VCaP (cell line): ENCODE results near the gene EVPL.

Experiments used
- H3K27ac ChIP-seq: fragments of 450-650 bp; 2 replicates; pipeline ENCODE4 v1.5.1; 2017
- CTCF ChIP-seq: fragments of 450-650 bp; conservative IDR thresholded peaks from 2 replicates; pipeline ENCODE4 v1.5.1; 2017; ENCODE audit warnings: mild to moderate bottlenecking, moderate library complexity

EVPL gene

GRCh38 chr17:76027159-76027839, at the start of gene EVPL:
Gene EVPL, minus strand, starts transcription at chr17:76027306. Its CDS starts 108 bp downstream, at chr17:76027198.
- peak within 1 kb of the TSS; percentile 89 for H3K27ac ChIP-seq
- peak; percentile 51 for TF ChIP-seq CTCF

GRCh38 chr17:76076146-76076764, 49.1 kb upstream of the EVPL start:
- no peak overlapping the region for H3K27ac ChIP-seq
- no peak for TF ChIP-seq CTCF

GRCh38 chr17:76075364-76076145, 48.4 kb upstream of the EVPL start:
- peak; percentile 37; the same call in 1 of the 2 replicates for TF ChIP-seq CTCF

GRCh38 chr17:76074390-76075363, 47.6 kb upstream of the EVPL start, which contains the start of gene GALR2:
Gene GALR2, plus strand, starts transcription at chr17:76074781. Its CDS starts 103 bp downstream, at chr17:76074884.
- TF ChIP-seq CTCF: no peak
- no peak within 1 kb of the TSS for H3K27ac ChIP-seq

More at GRCh38 chr17:76075364-76076145, 48.4 kb upstream of the EVPL start:
- no peak overlapping the region for H3K27ac ChIP-seq

- H3K27ac ChIP-seq: peak within 1 kb of the TSS; percentile 83
- TF ChIP-seq CTCF: no peak
Measured at GRCh38 chr17:76072148-76072858, 45.2 kb upstream of the EVPL start, which contains the start of gene SRP68. Gene SRP68, minus strand, starts transcription at chr17:76072517. Its CDS starts 26 bp downstream, at chr17:76072491.

GRCh38 chr17:76071531-76072147, 44.5 kb upstream of the EVPL start:
- no peak for TF ChIP-seq CTCF
- H3K27ac ChIP-seq: peak overlapping the region; percentile 83
